ENCODE results near the gene FOXS1. TPM values are rescaled to one million over a fixed set of nuclear protein-coding genes. Genes with fewer than 3 reads are reported as not detected.
"Not testable (repeated sequence)": the region's sequence is repeated elsewhere in the genome, so short reads cannot be mapped to it uniquely, and the experiment has no call there.

Gene FOXS1
- total and polyA plus RNA-seq, 4 experiments from 2014 or later: not detected

- no peak overlapping the region for H3K4me3 ChIP-seq (ENCODE audit: low read length in 2 of 2)
- Mint-ChIP-seq H3K27ac (no peak overlapping the region), H3K36me3 (no peaks in the 10 kb centered on the region), H3K27me3 (no peaks in the 10 kb centered on the region), H3K9me3 (no peaks in the 10 kb centered on the region), H3K4me3 (no peak overlapping the region), H3K4me1 (peaks cover 1 to 9% (median 7%) of the 10 kb centered on the region in 4 donors)
- H3K27me3 ChIP-seq (ENCODE audit: insufficient read depth, low read length): no peaks in the 10 kb centered on the region
- ChIA-PET POLR2A (ENCODE audit: partially characterized antibody) (no interaction called here), CTCF (ENCODE audit: partially characterized antibody) (interaction anchor here (1.8 kb wide), 1 partner anchor 11 kb away, joined by 8 read pairs; no protein-coding TSS in a partner anchor)
- no peaks in the 10 kb centered on the region for H3K9me3 ChIP-seq (ENCODE audit: control insufficient read depth in 1 of 2, low read length in 2 of 2)
- DNase-seq: no peak
- H3K27ac ChIP-seq (ENCODE audit: low read depth, low read length): no peak overlapping the region
- intact Hi-C loops (cut with micrococcal nuclease): no loop called here
- H3K4me1 ChIP-seq (ENCODE audit: insufficient read depth, low read length): peaks cover 8% of the 10 kb centered on the region
- no peaks in the 10 kb centered on the region for H3K36me3 ChIP-seq (ENCODE audit: insufficient read depth, low read length)
Measured at GRCh38 chr20:31833931-31834521, 11.4 kb downstream of the FOXS1 start.

GRCh38 chr20:31833130-31833930, 12.1 kb downstream of the FOXS1 start:
- H3K27me3 ChIP-seq (ENCODE audit: insufficient read depth, low read length): no peaks in the 10 kb centered on the region
- H3K36me3 ChIP-seq (ENCODE audit: insufficient read depth, low read length): no peaks in the 10 kb centered on the region
- Mint-ChIP-seq H3K4me3 (no peak overlapping the region), H3K4me1 (peaks cover 1 to 9% (median 7%) of the 10 kb centered on the region in 4 donors), H3K27me3 (no peaks in the 10 kb centered on the region), H3K27ac (no peak overlapping the region), H3K9me3 (no peaks in the 10 kb centered on the region), H3K36me3 (no peaks in the 10 kb centered on the region)
- ChIA-PET CTCF (ENCODE audit: partially characterized antibody) (interaction anchor here (1.3 to 1.8 kb wide), 2 partner anchors 8 to 11 kb away, joined by 3 to 8 read pairs; no protein-coding TSS in a partner anchor), POLR2A (ENCODE audit: partially characterized antibody) (no interaction called here)
- no peak overlapping the region for H3K27ac ChIP-seq (ENCODE audit: low read depth, low read length)
- intact Hi-C loops (cut with micrococcal nuclease): no loop called here
- H3K4me1 ChIP-seq (ENCODE audit: insufficient read depth, low read length): peaks cover 8% of the 10 kb centered on the region
- no peaks in the 10 kb centered on the region for H3K9me3 ChIP-seq (ENCODE audit: control insufficient read depth in 1 of 2, low read length in 2 of 2)
- no peak overlapping the region for H3K4me3 ChIP-seq (ENCODE audit: low read length in 2 of 2)
- DNase-seq: peak; percentile 17 to 56 (median 25)

GRCh38 chr20:31831771-31832306, 13.6 kb downstream of the FOXS1 start:
- Mint-ChIP-seq H3K9me3 (no peaks in the 10 kb centered on the region), H3K4me1 (peaks cover 1 to 9% (median 7%) of the 10 kb centered on the region in 4 donors), H3K27ac (no peak overlapping the region), H3K36me3 (no peaks in the 10 kb centered on the region), H3K27me3 (no peaks in the 10 kb centered on the region), H3K4me3 (no peak overlapping the region)
- Histone ChIP-seq H3K27ac (ENCODE audit: low read depth, low read length) (no peak overlapping the region), H3K27me3 (ENCODE audit: insufficient read depth, low read length) (no peaks in the 10 kb centered on the region), H3K4me3 (ENCODE audit: low read length in 2 of 2) (no peak overlapping the region), H3K9me3 (ENCODE audit: control insufficient read depth in 1 of 2, low read length in 2 of 2) (no peaks in the 10 kb centered on the region), H3K4me1 (ENCODE audit: insufficient read depth, low read length) (peaks cover 8% of the 10 kb centered on the region), H3K36me3 (ENCODE audit: insufficient read depth, low read length) (no peaks in the 10 kb centered on the region)
- no peak for DNase-seq
- intact Hi-C loops (cut with micrococcal nuclease): no loop called here
- ChIA-PET CTCF (ENCODE audit: partially characterized antibody) (interaction anchor here (1.3 kb wide), 1 partner anchor 10 kb away, joined by 3 read pairs; no protein-coding TSS in a partner anchor), POLR2A (ENCODE audit: partially characterized antibody) (no interaction called here)

- Mint-ChIP-seq H3K4me3 (no peak overlapping the region), H3K27ac (no peak overlapping the region), H3K4me1 (peaks cover 1 to 7% (median 4%) of the 10 kb centered on the region in 4 donors), H3K9me3 (no peaks in the 10 kb centered on the region), H3K36me3 (no peaks in the 10 kb centered on the region), H3K27me3 (no peaks in the 10 kb centered on the region)
- peaks cover 5% of the 10 kb centered on the region for H3K4me1 ChIP-seq (ENCODE audit: insufficient read depth, low read length)
- no peaks in the 10 kb centered on the region for H3K27me3 ChIP-seq (ENCODE audit: insufficient read depth, low read length)
- no peak for DNase-seq
- ChIA-PET CTCF (ENCODE audit: partially characterized antibody) (interaction anchor here (0.8 to 1.4 kb wide), 2 partner anchors 15 to 270 kb away, joined by 3 read pairs; no protein-coding TSS in a partner anchor), POLR2A (ENCODE audit: partially characterized antibody) (no interaction called here)
- H3K36me3 ChIP-seq (ENCODE audit: insufficient read depth, low read length): no peaks in the 10 kb centered on the region
- no peaks in the 10 kb centered on the region for H3K9me3 ChIP-seq (ENCODE audit: control insufficient read depth in 1 of 2, low read length in 2 of 2)
- intact Hi-C loops (cut with micrococcal nuclease): no loop called here
- H3K27ac ChIP-seq (ENCODE audit: low read depth, low read length): no peak overlapping the region
- H3K4me3 ChIP-seq (ENCODE audit: low read length in 2 of 2): no peak overlapping the region
Measured at GRCh38 chr20:31831211-31831610, 14.2 kb downstream of the FOXS1 start.

GRCh38 chr20:31830406-31830981, 14.9 kb downstream of the FOXS1 start:
- POLR2A ChIA-PET (ENCODE audit: partially characterized antibody): no interaction called here

GRCh38 chr20:31829731-31830130, 15.7 kb downstream of the FOXS1 start:
- Histone ChIP-seq H3K4me1 (ENCODE audit: insufficient read depth, low read length) (no peaks in the 10 kb centered on the region), H3K36me3 (ENCODE audit: insufficient read depth, low read length) (no peaks in the 10 kb centered on the region), H3K4me3 (ENCODE audit: low read length in 2 of 2) (no peak overlapping the region), H3K27me3 (ENCODE audit: insufficient read depth, low read length) (no peaks in the 10 kb centered on the region), H3K27ac (ENCODE audit: low read depth, low read length) (no peak overlapping the region), H3K9me3 (ENCODE audit: control insufficient read depth in 1 of 2, low read length in 2 of 2) (no peaks in the 10 kb centered on the region)
- no peak for DNase-seq
- ChIA-PET CTCF (ENCODE audit: partially characterized antibody) (interaction anchor here (0.6 to 1.4 kb wide), 2 partner anchors 13 to 201 kb away, joined by 3 read pairs; no protein-coding TSS in a partner anchor), POLR2A (ENCODE audit: partially characterized antibody) (no interaction called here)
- intact Hi-C loops (cut with micrococcal nuclease): loop anchor here (10.0 kb wide), 1 partner anchor 825 kb away; no protein-coding TSS in a partner anchor
- no peaks in the 10 kb centered on the region for H3K4me1 Mint-ChIP-seq
- no peak overlapping the region for H3K27ac Mint-ChIP-seq
- no peaks in the 10 kb centered on the region for H3K9me3 Mint-ChIP-seq
- H3K4me3 Mint-ChIP-seq: no peak overlapping the region
- H3K36me3 Mint-ChIP-seq: no peaks in the 10 kb centered on the region
- no peaks in the 10 kb centered on the region for H3K27me3 Mint-ChIP-seq

More at GRCh38 chr20:31830406-31830981, 14.9 kb downstream of the FOXS1 start:
- Histone ChIP-seq H3K4me3 (ENCODE audit: low read length in 2 of 2) (no peak overlapping the region), H3K4me1 (ENCODE audit: insufficient read depth, low read length) (no peaks in the 10 kb centered on the region), H3K27me3 (ENCODE audit: insufficient read depth, low read length) (no peaks in the 10 kb centered on the region), H3K27ac (ENCODE audit: low read depth, low read length) (no peak overlapping the region), H3K36me3 (ENCODE audit: insufficient read depth, low read length) (no peaks in the 10 kb centered on the region), H3K9me3 (ENCODE audit: control insufficient read depth in 1 of 2, low read length in 2 of 2) (no peaks in the 10 kb centered on the region)
- no peaks in the 10 kb centered on the region for H3K9me3 Mint-ChIP-seq
- CTCF ChIA-PET (ENCODE audit: partially characterized antibody): interaction anchor here (0.8 to 1.4 kb wide), 2 partner anchors 14 to 269 kb away, joined by 3 read pairs; no protein-coding TSS in a partner anchor
- no peaks in the 10 kb centered on the region for H3K36me3 Mint-ChIP-seq
- no peaks in the 10 kb centered on the region for H3K4me1 Mint-ChIP-seq
- H3K27me3 Mint-ChIP-seq: no peaks in the 10 kb centered on the region
- intact Hi-C loops (cut with micrococcal nuclease): no loop called here
- no peak overlapping the region for H3K4me3 Mint-ChIP-seq
- no peak for DNase-seq
- no peak overlapping the region for H3K27ac Mint-ChIP-seq

GRCh38 chr20:31828016-31828415, 17.4 kb downstream of the FOXS1 start:
- H3K36me3 Mint-ChIP-seq; H3K27ac Mint-ChIP-seq; H3K9me3 Mint-ChIP-seq; H3K27ac ChIP-seq (ENCODE audit: low read depth, low read length); POLR2A ChIA-PET (ENCODE audit: partially characterized antibody); H3K27me3 ChIP-seq (ENCODE audit: insufficient read depth, low read length); H3K4me3 Mint-ChIP-seq; H3K4me1 ChIP-seq (ENCODE audit: insufficient read depth, low read length); H3K4me1 Mint-ChIP-seq; H3K27me3 Mint-ChIP-seq; DNase-seq; H3K36me3 ChIP-seq (ENCODE audit: insufficient read depth, low read length); H3K9me3 ChIP-seq (ENCODE audit: control insufficient read depth in 1 of 2, low read length in 2 of 2); H3K4me3 ChIP-seq (ENCODE audit: low read length in 2 of 2): not testable (repeated sequence)
- intact Hi-C loops (cut with micrococcal nuclease): loop anchor here (10.0 kb wide), 1 partner anchor 827 kb away; no protein-coding TSS in a partner anchor
- CTCF ChIA-PET (ENCODE audit: partially characterized antibody): interaction anchor here (1.2 kb wide), 1 partner anchor 24 kb away, joined by 3 read pairs; no protein-coding TSS in a partner anchor

Data from CD4-positive, alpha-beta memory T cell (primary cell).